Stimulated activated naive CD8-positive, alpha-beta T cell treated with anti-CD3 and anti-CD28 coated beads, Interleukin-15, Interleukin-2, amounts not matched to agents 100 ng/mL and 50 ng/mL, for 24 hours (primary cell): Measurements from ENCODE around the gene PALLD.

Experiments
- H3K27ac Mint-ChIP-seq: one replicate; pipeline ENCODE4 v1.8.0; 2021; ENCODE audit warnings: mild to moderate bottlenecking, mixed read lengths
- H3K27me3 Mint-ChIP-seq: one replicate; pipeline ENCODE4 v1.8.0; 2021; ENCODE audit warnings: mixed read lengths
- H3K36me3 Mint-ChIP-seq: one replicate; pipeline ENCODE4 v1.8.0; 2021; ENCODE audit warnings: low read depth, mixed read lengths
- H3K4me1 Mint-ChIP-seq: one replicate; pipeline ENCODE4 v1.8.0; 2021; ENCODE audit warnings: low read depth, mixed read lengths
- H3K4me3 Mint-ChIP-seq: one replicate; pipeline ENCODE4 v1.8.0; 2021; ENCODE audit warnings: mild to moderate bottlenecking, mixed read lengths
- H3K9me3 Mint-ChIP-seq: one replicate; pipeline ENCODE4 v1.8.0; 2021; ENCODE audit warnings: mixed read lengths

The PALLD gene

DNA sequence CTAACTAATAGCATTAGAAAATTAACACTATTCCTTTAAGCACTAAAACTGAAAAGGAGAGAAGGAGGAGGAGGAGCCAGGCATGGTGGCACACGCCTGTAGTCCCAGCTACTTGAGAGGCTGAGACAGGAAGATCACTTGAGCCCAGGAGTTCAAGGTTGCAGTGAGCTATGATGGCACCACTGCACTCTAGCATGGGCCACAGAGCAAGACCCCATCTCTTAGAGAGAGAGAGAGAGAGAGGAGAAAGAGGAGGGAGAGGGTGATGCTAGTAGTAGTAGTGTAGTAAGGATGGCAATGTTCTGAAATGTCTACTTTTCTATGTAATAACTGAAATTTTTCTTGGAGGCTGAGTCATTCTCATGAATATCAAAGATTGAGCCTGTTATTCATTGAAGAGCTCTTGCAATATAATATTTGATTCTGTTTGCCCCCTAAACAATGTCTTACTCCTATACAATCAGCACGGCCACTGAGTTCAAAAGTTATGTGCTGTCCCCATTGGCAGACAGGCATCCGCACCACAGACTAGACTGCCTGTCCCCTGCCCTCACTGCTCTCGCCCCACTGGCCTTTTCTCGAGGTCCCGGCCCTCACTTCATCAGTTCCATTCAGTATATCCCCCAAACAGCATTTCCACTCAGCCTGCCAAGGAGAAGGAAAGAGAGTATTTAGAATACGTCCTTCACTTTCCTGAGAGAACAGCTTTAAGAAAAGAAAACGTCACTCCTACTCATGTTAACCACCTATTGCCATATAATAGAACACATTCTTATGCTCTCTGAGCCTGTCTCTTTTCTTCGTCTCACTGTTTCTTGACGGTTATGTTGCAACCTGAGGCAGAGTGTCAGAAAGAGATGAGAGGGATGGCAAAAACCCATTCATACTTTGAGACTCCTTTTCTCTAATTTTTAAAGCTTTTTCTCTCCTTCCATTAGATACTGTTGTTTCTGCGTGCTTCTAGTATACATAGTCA is 238.1 kb downstream of the PALLD start:
- H3K4me3 Mint-ChIP-seq, result no peak overlapping the region
- no peaks in the 10 kb centered on the region for H3K4me1 Mint-ChIP-seq
- H3K27me3 Mint-ChIP-seq, result peaks cover 11% of the 10 kb centered on the region
- no peak overlapping the region for H3K27ac Mint-ChIP-seq
- H3K9me3 Mint-ChIP-seq, result no peaks in the 10 kb centered on the region
- H3K36me3 Mint-ChIP-seq, result no peaks in the 10 kb centered on the region

DNA sequence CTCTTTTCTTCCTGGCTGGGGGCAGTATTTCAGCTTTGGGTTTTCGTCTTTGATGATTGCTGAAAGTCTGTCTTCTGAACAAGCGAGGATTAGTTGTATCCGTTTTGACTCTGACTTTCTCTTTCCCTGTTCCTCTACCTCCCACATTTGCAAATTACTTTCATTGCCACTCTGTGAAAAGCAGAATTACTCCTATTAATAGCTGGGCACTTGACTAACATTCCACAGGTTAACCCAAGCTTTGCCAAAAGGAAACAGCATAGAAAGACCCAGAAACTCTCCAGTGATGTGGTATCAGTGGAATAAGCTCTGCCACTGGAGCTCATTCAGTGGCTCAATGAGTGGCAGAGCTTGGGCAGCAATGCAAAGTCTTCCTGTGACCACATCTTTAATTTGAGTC is 238.9 kb downstream of the PALLD start:
- no peak overlapping the region for H3K27ac Mint-ChIP-seq
- peaks cover 3% of the 10 kb centered on the region for H3K27me3 Mint-ChIP-seq
- no peaks in the 10 kb centered on the region for H3K4me1 Mint-ChIP-seq
- H3K36me3 Mint-ChIP-seq, result no peaks in the 10 kb centered on the region
- H3K9me3 Mint-ChIP-seq, result no peaks in the 10 kb centered on the region
- H3K4me3 Mint-ChIP-seq, result no peak overlapping the region

DNA sequence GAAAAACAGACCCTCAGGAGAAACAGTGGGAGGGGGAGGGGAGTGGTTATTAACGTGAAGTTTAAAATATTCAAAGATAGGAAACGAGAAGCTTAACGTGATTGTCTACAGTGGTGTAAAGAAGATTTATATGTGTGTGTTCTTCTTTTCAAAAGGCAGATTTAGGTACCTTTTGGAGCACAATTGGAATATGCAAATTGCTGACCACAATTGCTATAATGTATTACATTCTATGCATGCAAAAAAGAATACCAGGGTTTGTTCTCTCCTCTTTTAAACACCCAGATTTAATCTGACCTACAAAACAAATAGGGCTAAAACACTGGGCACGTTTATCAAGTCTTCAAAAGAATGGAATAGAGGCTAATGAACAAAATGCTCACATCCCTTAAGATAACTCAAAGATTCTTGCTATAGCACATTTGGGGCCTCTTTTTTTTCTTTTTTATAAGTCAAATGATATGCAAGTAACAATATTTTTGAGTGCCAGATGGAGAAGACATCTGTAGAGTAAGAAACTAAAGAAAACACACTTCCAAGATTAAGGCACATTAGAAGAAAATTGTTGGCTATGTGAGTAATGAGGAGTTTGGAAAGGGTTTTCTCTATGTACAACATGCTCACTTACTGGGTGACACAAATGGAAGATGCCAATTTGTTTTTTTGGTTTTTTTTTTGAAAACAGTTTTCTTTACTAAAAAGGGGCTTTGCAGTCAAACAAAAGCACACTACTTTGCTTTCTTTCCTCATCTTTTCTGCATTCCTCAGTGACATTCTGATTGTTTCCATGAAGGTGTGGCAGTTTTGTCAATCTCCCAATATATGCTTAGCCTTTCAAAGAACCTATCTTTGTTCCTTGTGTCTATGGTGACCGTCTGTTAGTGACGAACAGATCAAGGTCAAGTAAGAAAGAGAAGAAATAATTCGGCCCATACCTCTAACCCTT is 240.3 kb downstream of the PALLD start:
- no peak overlapping the region for H3K27ac Mint-ChIP-seq
- H3K4me3 Mint-ChIP-seq, result no peak overlapping the region
- no peaks in the 10 kb centered on the region for H3K36me3 Mint-ChIP-seq
- no peaks in the 10 kb centered on the region for H3K27me3 Mint-ChIP-seq
- H3K9me3 Mint-ChIP-seq, result no peaks in the 10 kb centered on the region
- no peaks in the 10 kb centered on the region for H3K4me1 Mint-ChIP-seq

DNA sequence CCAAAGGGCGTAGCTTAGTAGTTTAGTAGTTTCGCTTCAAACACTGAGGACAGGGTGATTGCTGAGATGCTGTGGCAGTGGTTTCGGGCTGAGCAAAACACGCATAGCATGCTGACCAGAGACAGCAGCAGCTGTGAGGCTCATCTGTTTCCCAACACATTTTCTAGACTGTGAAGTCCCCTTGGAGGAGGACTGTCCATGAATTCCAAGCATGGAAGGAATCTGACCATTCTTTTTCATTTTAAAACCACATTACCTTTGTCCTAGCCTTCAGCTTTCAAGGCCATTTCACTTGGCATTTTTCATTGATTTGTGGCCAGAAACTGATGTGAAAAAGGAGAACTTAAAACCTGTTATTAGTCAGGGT is 240.9 kb downstream of the PALLD start:
- no peaks in the 10 kb centered on the region for H3K36me3 Mint-ChIP-seq
- no peak overlapping the region for H3K27ac Mint-ChIP-seq
- H3K27me3 Mint-ChIP-seq, result peaks cover under 1% of the 10 kb centered on the region
- no peak overlapping the region for H3K4me3 Mint-ChIP-seq
- no peaks in the 10 kb centered on the region for H3K9me3 Mint-ChIP-seq
- no peaks in the 10 kb centered on the region for H3K4me1 Mint-ChIP-seq

DNA sequence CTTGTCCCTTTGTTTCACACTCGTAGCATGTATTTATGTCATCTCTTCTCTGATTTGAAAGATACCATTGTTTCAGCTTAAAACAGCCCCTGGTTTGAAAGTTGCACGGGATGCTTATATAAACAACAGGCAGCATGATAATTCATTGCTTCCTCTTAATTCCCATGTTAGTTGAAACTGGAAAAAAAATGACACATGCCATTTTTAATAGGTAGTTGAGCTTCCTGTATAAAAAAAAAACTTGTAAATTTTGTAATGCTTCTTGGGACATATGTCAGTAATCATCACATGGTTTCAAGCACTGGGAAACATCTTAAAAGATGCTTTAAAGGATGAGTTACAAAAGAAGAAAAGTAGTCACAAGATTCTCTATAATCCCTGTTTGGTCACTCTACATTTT is 243.0 kb downstream of the PALLD start:
- Mint-ChIP-seq H3K4me3 (no peak overlapping the region), H3K9me3 (no peaks in the 10 kb centered on the region), H3K4me1 (no peaks in the 10 kb centered on the region), H3K27ac (no peak overlapping the region), H3K36me3 (no peaks in the 10 kb centered on the region), H3K27me3 (peaks cover 11% of the 10 kb centered on the region)

DNA sequence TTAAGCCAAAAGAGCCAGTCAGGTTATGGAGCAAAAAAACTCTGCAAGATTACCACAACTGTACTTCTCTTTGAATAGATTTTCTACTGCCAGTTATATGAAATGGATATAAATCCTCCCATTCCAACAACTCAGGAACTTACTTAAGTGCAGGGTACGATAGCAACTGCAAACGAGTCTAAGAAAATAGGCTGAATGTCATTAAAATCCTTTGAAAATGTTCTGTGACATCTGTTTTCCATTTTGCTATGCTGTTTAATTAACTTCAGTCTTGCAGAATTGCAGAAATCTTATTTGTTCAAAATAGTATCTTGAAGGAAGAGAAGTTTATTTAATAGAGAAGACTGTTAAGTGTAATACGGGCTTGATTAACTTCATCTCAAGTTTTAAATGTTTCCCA is 243.8 kb downstream of the PALLD start:
- peaks cover 11% of the 10 kb centered on the region for H3K27me3 Mint-ChIP-seq

DNA sequence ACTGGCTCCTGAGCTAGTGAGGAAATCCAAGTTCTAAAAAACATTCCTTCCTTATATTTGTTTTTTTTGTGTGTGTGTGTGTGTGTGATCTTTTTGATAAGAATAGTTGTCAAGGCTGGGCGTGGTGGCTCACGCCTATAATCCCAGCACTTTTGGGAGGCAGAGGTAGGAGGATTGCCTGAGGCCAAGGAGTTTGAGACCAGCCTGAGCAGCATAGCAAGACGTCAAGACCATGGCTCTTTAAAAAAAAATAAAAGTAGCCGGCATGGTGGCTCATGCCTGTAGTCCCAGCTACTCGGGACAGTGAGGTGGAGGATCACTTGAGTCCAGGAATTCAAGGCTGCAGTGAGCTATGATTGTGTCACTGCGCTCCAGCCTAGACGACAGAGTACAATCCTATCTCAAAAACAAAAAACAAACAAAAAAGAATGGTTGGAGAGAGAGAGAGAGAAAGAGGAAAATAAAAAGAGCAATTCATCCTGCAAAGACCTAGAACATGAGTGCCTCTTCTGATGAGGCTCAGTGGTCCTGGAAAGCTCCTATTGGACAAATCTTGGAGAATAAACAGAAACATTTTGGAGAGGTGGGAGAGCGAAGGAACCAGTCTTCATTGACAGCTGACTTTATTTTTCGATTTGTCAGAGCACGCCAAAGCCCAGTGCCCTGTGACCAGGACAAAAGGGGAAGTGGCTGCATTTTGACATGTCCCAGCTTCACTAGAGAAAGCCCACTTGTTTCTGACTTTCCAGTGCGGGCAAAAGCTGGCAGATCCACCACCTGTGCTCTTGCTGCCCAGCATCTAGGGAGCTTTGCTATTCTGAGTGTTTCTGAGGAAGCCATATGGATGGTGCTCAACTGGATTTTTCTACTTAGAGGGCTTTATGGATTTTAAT is 244.7 kb downstream of the PALLD start:
- Mint-ChIP-seq H3K27me3 (peaks cover 11% of the 10 kb centered on the region), H3K9me3 (no peaks in the 10 kb centered on the region), H3K4me3 (no peak overlapping the region), H3K4me1 (no peaks in the 10 kb centered on the region), H3K27ac (no peak overlapping the region), H3K36me3 (no peaks in the 10 kb centered on the region)

More for the DNA sequence above, 243.8 kb downstream of the PALLD start:
- Mint-ChIP-seq H3K27ac (no peak overlapping the region), H3K4me1 (no peaks in the 10 kb centered on the region), H3K4me3 (no peak overlapping the region), H3K9me3 (no peaks in the 10 kb centered on the region), H3K36me3 (no peaks in the 10 kb centered on the region)

DNA sequence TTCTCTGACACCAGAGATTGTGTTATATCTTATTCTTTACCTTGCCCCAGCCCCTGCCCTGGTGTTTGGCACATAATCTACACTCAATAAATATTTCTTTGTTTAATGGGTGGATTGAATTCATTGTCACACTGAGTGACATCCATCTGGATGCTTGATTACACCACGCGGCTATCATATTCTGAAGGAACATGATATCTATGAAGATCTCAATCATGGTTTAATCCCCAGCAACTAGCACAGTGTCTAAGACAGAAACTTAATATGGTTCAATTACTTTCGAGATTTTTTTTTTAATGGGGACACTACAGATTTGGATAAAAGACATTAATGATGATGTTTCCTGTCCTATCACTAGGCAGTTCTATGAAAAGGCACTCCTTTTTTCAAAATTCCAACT is 246.3 kb downstream of the PALLD start:
- Mint-ChIP-seq H3K4me1 (no peaks in the 10 kb centered on the region), H3K27ac (no peak overlapping the region), H3K9me3 (no peaks in the 10 kb centered on the region), H3K4me3 (no peak overlapping the region), H3K27me3 (peaks cover 11% of the 10 kb centered on the region), H3K36me3 (no peaks in the 10 kb centered on the region)

DNA sequence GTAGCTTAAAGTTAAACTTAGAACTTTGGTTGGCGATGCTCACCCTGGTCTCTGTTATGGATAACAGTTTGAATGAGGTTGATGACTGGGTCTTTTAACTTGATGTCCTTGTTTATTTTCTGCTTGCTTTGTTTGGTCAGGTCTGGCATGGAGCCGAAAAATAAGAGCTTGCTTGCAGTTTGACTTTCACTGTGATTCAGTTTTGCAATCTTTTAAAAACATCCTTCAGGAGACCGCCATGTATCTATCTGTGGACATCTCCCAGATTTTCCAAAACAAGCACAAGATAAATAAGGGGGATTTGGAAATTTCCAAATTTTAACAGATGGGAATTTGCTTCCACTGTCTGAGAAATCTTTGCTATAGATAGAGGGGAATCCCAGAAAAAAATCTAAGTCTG is 246.7 kb downstream of the PALLD start:
- peaks cover 11% of the 10 kb centered on the region for H3K27me3 Mint-ChIP-seq
- no peaks in the 10 kb centered on the region for H3K4me1 Mint-ChIP-seq
- no peaks in the 10 kb centered on the region for H3K36me3 Mint-ChIP-seq
- H3K27ac Mint-ChIP-seq, result no peak overlapping the region
- H3K4me3 Mint-ChIP-seq, result no peak overlapping the region
- H3K9me3 Mint-ChIP-seq, result no peaks in the 10 kb centered on the region

DNA sequence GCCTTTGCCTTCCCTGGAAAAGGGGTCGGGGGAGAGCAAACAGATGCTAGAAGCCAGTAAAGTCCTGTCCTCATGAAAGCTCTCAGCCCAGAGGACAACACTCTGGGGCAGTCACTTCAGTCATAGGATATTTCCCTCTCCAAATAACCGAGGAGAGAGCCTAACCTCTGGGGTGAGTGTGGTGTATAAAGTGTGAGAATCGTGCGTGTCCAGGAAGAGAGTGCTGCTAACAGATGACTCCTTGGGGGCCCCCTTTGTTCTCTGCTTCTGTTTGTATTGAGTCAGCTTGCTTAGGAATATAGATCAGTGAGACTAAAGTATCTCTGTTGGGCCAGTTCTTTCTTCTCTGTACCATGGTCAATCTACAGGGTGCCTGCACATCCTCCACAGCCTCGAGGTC is 247.2 kb downstream of the PALLD start:
- H3K36me3 Mint-ChIP-seq, result no peaks in the 10 kb centered on the region
- no peak overlapping the region for H3K4me3 Mint-ChIP-seq
- no peaks in the 10 kb centered on the region for H3K9me3 Mint-ChIP-seq
- no peaks in the 10 kb centered on the region for H3K4me1 Mint-ChIP-seq
- H3K27me3 Mint-ChIP-seq, result peaks cover 11% of the 10 kb centered on the region
- H3K27ac Mint-ChIP-seq, result no peak overlapping the region

DNA sequence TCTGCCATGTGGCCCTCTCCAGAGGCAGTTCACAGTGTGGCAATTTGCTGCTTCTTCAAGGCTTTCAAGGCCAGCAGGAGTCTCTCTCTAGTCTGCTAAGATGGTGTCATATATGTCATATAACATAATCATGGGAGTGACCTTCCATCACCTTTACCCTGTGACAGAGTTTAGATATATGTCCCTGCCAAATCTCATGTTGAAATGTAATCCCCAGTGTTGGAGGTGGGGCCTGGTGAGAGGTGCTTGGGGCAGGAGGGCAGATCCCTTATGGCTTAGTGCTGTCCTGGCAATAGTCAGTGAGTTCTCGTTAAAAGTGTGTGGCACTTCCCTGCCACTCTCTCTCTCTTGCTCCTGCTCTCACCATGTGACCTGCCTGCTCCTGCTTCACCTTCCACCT is 252.0 kb downstream of the PALLD start:
- H3K4me3 Mint-ChIP-seq, result no peak overlapping the region
- no peaks in the 10 kb centered on the region for H3K36me3 Mint-ChIP-seq
- no peaks in the 10 kb centered on the region for H3K9me3 Mint-ChIP-seq
- H3K27me3 Mint-ChIP-seq, result peaks cover 9% of the 10 kb centered on the region
- no peak overlapping the region for H3K27ac Mint-ChIP-seq
- no peaks in the 10 kb centered on the region for H3K4me1 Mint-ChIP-seq

DNA sequence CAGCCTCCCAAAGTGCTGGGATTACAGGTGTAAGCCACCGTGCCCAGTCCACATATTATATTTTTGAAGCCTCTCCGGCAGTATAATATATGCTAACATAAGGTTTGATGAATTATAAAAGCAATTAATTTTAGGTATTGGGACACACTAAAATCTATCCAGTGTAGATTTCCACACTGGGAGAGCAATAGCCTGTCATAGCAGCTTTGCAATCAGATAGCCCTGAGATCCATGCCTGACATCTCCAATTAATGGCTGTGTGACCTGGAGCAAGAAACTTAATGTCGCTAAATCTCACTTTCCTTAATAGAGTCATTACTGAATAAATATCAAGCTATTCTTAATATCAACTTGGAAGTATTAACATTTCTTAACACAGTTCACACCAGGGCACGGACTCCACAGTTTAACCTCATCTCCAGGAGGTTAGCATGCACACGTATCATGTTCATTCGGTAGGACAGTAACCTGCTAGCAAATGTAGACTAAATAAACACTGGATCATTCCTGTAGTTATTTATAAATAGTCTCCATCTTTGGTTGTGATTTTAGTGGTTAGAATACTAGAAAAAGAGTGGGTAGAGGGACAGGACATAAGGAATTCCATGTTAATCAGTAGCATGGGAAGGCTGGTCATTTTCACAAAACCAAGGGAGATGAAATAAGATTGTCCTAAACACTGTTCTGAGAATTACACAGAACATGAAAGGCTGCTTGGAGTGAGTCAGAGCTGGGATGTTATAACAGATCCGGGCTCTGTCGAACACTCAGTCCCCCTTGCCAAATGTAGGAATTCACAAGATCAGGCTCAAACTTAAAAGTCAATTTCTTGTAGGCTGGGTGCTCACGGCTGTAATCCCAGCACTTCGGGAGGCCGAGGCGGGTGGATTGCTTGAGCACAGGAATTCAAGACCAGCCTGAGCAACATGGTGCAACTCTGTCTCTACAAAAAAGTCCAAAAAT is 254.7 kb downstream of the PALLD start:
- no peak overlapping the region for H3K27ac Mint-ChIP-seq
- no peaks in the 10 kb centered on the region for H3K9me3 Mint-ChIP-seq
- H3K4me3 Mint-ChIP-seq, result no peak overlapping the region
- peaks cover 4% of the 10 kb centered on the region for H3K27me3 Mint-ChIP-seq
- no peaks in the 10 kb centered on the region for H3K4me1 Mint-ChIP-seq
- H3K36me3 Mint-ChIP-seq, result no peaks in the 10 kb centered on the region

DNA sequence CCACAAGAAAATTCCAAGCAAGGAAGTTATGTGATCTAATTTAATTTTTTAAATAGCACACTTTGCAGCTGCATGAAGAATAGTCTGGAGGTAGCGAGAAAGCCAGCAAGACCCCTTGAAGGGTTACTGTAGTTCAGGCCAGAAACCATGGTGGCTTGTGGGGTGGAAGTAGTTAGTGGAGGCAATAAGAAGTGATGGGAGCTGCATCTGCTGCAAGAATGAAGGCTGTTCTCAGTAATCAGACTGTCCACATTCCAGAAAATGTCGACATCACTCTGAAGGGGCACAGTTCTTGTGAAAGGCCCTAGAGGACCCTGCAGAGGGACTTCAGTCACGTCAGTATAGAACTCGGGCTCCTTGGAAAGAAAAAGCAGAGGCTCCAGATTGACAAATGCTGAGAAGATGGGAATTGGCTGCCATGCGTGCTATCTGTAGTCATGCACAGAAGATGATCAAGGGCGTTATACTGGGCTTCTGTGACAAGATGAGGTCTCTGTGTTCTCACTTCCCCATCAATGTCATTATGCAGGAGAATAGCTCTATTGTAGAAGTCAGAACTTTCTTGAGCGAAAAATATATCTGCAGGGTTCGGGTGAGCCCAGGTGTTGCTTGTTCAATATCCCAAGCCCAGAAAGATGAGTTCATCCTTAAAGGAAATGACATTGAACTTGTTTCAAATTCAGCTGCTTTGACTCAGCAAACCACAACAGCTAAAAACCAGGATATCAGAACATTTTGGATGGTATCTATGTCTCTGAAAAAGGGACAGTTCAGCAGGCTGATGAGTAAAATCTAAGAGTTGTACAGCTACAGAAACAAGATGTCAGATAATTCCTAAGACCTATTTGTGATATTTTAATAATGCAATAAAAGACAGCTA is 259.0 kb downstream of the PALLD start:
- H3K4me1 Mint-ChIP-seq, result no peaks in the 10 kb centered on the region
- no peaks in the 10 kb centered on the region for H3K36me3 Mint-ChIP-seq
- peaks cover 4% of the 10 kb centered on the region for H3K27me3 Mint-ChIP-seq
- no peak overlapping the region for H3K4me3 Mint-ChIP-seq
- no peak overlapping the region for H3K27ac Mint-ChIP-seq
- no peaks in the 10 kb centered on the region for H3K9me3 Mint-ChIP-seq
